GM12878 (cell line): ENCODE measurements around the gene SAPCD2. TPM values are rescaled to one million over a fixed set of nuclear protein-coding genes. Genes with fewer than 3 reads are reported as not detected.

ENCODE experiments used
- CHD2 ChIP-seq: IDR thresholded peaks from 2 replicates; pipeline ENCODE4 v1.6.1; 2011; ENCODE audit warnings: low read depth, low read length, improper control_type of control experiment, borderline replicate concordance
- KLF5 ChIP-seq: fragments of 450-650 bp; IDR thresholded peaks from 2 replicates; pipeline ENCODE4 v1.6.1; 2014; ENCODE audit warnings: mild to moderate bottlenecking; ENCODE audit not compliant: partially characterized antibody
- RB1 ChIP-seq: fragments of 450-650 bp; formaldehyde crosslinking; IDR thresholded peaks from 2 replicates; pipeline ENCODE4 v1.6.1; 2017; ENCODE audit warnings: mild to moderate bottlenecking, borderline replicate concordance
- ZSCAN29 ChIP-seq: fragments of 450-650 bp; IDR thresholded peaks from 2 replicates; pipeline ENCODE4 v1.6.1; 2017; ENCODE audit warnings: mild to moderate bottlenecking, moderate library complexity
- polyA plus RNA-seq, 11 experiments: library from polyadenylated mRNA; depleted of rRNA in 4 of 11; unstranded in 6 of 11; stranded (reverse) in 5 of 11; fragments of >200 nt; fragmentation: Nextera tagmentation in 4 of 11; fragmentation: Illumina TruSeq in 1 of 11; extraction: Ambion mirVana in 4 of 11; extraction: Trizol in 1 of 11; gene quantifications; 1 replicate in 1 of 11; 2 replicates in 10 of 11; pipeline versions ENCODE4 v1.2.1 to v1.2.3, GENCODE V29; 2011 to 2016; ENCODE audit warnings: inconsistent platforms in 2 of 11, missing spikeins in 2 of 11, low read depth in 1 of 11
- total RNA-seq, 4 experiments: library from RNA; depleted of rRNA in 3 of 4; stranded (reverse); fragments of >200 nt in 3 of 4; fragmentation: Illumina TruSeq in 1 of 4; extraction: Trizol in 1 of 4; gene quantifications; 2 replicates each; pipeline versions ENCODE4 v1.2.1 to v1.2.3, GENCODE V29; 2013 to 2021
- TF ChIP-seq, protein P1 (sequence below): IDR thresholded peaks from 2 replicates; pipeline ENCODE4 v1.6.1; 2012; ENCODE audit warnings: mild to moderate bottlenecking, low read depth, low read length
- TF ChIP-seq, protein P2 (sequence below), 3 experiments: IDR thresholded peaks in 2 of 3; conservative IDR thresholded peaks in 1 of 3; 2 replicates each; pipeline ENCODE4 v1.5.1; 2011; ENCODE audit warnings: low read depth in 3 of 3, low read length in 3 of 3, mild to moderate bottlenecking in 3 of 3, control low read depth in 2 of 3, moderate library complexity in 2 of 3, inconsistent platforms in 1 of 3, mixed read lengths in 1 of 3; ENCODE audit not compliant: control insufficient read depth in 2 of 3, insufficient read depth in 1 of 3; ENCODE audit errors: extremely low read depth in 1 of 3

The SAPCD2 gene
- total and polyA plus RNA-seq, 10 of the 15 experiments (the other 5 are each of a cell fraction or from before 2014, with no cell fraction given), result 1.6 to 35.2 (median 7.2) TPM

DNA sequence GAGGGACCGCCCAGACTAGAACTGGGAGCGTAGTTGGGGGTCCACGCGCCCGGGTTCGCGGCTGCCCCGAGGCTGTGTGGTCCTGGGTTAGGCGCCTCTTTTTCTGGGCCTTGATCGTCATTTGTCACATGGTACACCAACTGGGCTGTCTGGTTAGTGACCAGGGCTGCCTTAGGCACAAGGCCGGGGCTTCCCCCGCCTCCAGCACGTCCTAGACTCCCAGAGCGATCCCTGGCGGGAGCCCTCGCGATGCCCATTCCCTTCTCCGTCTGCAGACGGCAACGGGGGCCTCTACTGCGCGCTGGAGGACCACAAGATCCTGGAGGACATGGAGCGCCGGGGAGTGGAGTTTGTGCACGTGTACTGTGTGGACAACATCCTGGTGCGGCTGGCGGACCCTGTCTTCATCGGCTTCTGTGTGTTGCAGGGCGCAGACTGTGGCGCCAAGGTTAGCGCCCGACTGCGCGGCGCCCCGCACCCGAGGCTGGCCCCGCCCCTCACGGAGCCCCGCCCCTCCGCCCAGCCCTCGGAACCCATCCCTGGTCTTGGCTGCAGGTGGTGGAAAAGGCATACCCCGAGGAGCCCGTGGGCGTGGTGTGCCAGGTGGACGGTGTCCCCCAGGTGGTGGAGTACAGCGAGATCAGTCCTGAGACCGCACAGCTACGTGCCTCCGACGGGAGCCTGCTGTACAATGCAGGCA, 8.5 kb upstream of the SAPCD2 start (continued):
- TF ChIP-seq ZSCAN29 (no peak), CHD2 (no peak), KLF5 (no peak), RB1 (no peak)
- TF ChIP-seq, protein P1, sequence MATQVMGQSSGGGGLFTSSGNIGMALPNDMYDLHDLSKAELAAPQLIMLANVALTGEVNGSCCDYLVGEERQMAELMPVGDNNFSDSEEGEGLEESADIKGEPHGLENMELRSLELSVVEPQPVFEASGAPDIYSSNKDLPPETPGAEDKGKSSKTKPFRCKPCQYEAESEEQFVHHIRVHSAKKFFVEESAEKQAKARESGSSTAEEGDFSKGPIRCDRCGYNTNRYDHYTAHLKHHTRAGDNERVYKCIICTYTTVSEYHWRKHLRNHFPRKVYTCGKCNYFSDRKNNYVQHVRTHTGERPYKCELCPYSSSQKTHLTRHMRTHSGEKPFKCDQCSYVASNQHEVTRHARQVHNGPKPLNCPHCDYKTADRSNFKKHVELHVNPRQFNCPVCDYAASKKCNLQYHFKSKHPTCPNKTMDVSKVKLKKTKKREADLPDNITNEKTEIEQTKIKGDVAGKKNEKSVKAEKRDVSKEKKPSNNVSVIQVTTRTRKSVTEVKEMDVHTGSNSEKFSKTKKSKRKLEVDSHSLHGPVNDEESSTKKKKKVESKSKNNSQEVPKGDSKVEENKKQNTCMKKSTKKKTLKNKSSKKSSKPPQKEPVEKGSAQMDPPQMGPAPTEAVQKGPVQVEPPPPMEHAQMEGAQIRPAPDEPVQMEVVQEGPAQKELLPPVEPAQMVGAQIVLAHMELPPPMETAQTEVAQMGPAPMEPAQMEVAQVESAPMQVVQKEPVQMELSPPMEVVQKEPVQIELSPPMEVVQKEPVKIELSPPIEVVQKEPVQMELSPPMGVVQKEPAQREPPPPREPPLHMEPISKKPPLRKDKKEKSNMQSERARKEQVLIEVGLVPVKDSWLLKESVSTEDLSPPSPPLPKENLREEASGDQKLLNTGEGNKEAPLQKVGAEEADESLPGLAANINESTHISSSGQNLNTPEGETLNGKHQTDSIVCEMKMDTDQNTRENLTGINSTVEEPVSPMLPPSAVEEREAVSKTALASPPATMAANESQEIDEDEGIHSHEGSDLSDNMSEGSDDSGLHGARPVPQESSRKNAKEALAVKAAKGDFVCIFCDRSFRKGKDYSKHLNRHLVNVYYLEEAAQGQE, result no peak
- TF ChIP-seq, protein P2, sequence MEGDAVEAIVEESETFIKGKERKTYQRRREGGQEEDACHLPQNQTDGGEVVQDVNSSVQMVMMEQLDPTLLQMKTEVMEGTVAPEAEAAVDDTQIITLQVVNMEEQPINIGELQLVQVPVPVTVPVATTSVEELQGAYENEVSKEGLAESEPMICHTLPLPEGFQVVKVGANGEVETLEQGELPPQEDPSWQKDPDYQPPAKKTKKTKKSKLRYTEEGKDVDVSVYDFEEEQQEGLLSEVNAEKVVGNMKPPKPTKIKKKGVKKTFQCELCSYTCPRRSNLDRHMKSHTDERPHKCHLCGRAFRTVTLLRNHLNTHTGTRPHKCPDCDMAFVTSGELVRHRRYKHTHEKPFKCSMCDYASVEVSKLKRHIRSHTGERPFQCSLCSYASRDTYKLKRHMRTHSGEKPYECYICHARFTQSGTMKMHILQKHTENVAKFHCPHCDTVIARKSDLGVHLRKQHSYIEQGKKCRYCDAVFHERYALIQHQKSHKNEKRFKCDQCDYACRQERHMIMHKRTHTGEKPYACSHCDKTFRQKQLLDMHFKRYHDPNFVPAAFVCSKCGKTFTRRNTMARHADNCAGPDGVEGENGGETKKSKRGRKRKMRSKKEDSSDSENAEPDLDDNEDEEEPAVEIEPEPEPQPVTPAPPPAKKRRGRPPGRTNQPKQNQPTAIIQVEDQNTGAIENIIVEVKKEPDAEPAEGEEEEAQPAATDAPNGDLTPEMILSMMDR (IDR thresholded peaks at IDR 0.05 in 2 of 3, conservative IDR thresholded peaks at IDR 0.05 in 1 of 3; ENCODE audit: control insufficient read depth in 2 of 3, extremely low read depth in 1 of 3, insufficient read depth in 1 of 3, low read depth in 3 of 3, low read length in 3 of 3), result no peak
- TF ChIP-seq, all 136 proteins: peak for 0
